Stimulated activated CD4-positive, alpha-beta T cell treated with anti-CD3 and anti-CD28 coated beads, TNF-alpha, amount 100 ng/mL, for 24 hours (primary cell): Measurements from ENCODE around the gene SETD4.
"Not testable (repeated sequence)": the region's sequence is repeated elsewhere in the genome, so short reads cannot be mapped to it uniquely, and the experiment has no call there.

Experiments
- DNase-seq, 3 experiments: peaks; one replicate each; pipeline ENCODE4 v3.0.0-alpha.2; 2020; ENCODE audit warnings: low read depth in 3 of 3

The SETD4 gene

GRCh38 chr21:36060159-36060921 lies at the start of gene SETD4:
TSS of gene SETD4 (minus strand) at chr21:36060526. CDS start at chr21:36058888, 1,638 bp downstream.
- peak; percentile 89 to 92 (median 92) for DNase-seq

GRCh38 chr21:36109868-36110267 lies 49.5 kb upstream of the SETD4 start:
- DNase-seq: no peak

GRCh38 chr21:36105327-36105842 lies 45.1 kb upstream of the SETD4 start:
- DNase-seq: no peak

- DNase-seq: peak in 1 of 3 experiments; percentile 49
These were observed 44.3 kb upstream of the SETD4 start for GRCh38 chr21:36104317-36105300.

- no peak for DNase-seq
These were observed 43.1 kb upstream of the SETD4 start for GRCh38 chr21:36103434-36103833.

- no peak for DNase-seq
These were observed 40.8 kb upstream of the SETD4 start for GRCh38 chr21:36100971-36101641.

- not testable (repeated sequence) for DNase-seq
These were observed 39.4 kb upstream of the SETD4 start for GRCh38 chr21:36099695-36100211.

GRCh38 chr21:36099000-36099399 lies 38.7 kb upstream of the SETD4 start:
- no peak for DNase-seq

- no peak for DNase-seq
These were observed 37.8 kb upstream of the SETD4 start for GRCh38 chr21:36098182-36098532.

- no peak for DNase-seq
These were observed 37.3 kb upstream of the SETD4 start for GRCh38 chr21:36097427-36098181.

GRCh38 chr21:36096398-36097290 lies 36.3 kb upstream of the SETD4 start:
- no peak for DNase-seq

- no peak for DNase-seq
These were observed 33.2 kb upstream of the SETD4 start for GRCh38 chr21:36093512-36093911.

GRCh38 chr21:36092681-36093080 lies 32.4 kb upstream of the SETD4 start:
- DNase-seq: no peak

GRCh38 chr21:36089946-36090345 lies 29.6 kb upstream of the SETD4 start:
- DNase-seq: no peak

GRCh38 chr21:36087362-36088138 lies 27.2 kb upstream of the SETD4 start:
- DNase-seq: no peak

GRCh38 chr21:36082237-36082664 lies 21.9 kb upstream of the SETD4 start:
- DNase-seq: no peak

- no peak for DNase-seq
These were observed 20.1 kb upstream of the SETD4 start for GRCh38 chr21:36080386-36080785.

- DNase-seq: no peak
These were observed 19.3 kb upstream of the SETD4 start for GRCh38 chr21:36079671-36080070.
